GM12878 (cell line): ENCODE measurements around the gene DGKI. TPM values are rescaled to one million over a fixed set of nuclear protein-coding genes. Genes with fewer than 3 reads are reported as not detected.

ENCODE experiments used
- ATAC-seq: fragments of 200-7000 bp; cut with Tn5 transposase; 3 replicates; pipeline ENCODE4 v1.9.1; 2020; ENCODE audit warnings: mild to moderate bottlenecking, moderate library complexity
- BruUV-seq: library from RNA; stranded (reverse); fragments of 400-500 nt; replicated peaks from 2 replicates; lab custom pipeline; 2021; lab: Mats Ljungman, UMichigan
- CTCF ChIA-PET: fragments of 300-600 bp; sonication (Branson Sonifier 250); formaldehyde crosslinking; extraction: SDS; loops from one replicate; lab custom pipeline; 2021; ENCODE audit warnings: inconsistent platforms; lab: Yijun Ruan, JAX
- POLR2A ChIA-PET: fragments of 350-600 bp; formaldehyde crosslinking; extraction: SDS; loops from one replicate; lab custom pipeline; 2021; ENCODE audit warnings: inconsistent platforms; lab: Charles Lee
- RAD21 ChIA-PET: fragments of 300-600 bp; sonication (Branson Sonifier 250); formaldehyde crosslinking; loops from one replicate; lab custom pipeline; 2023; ENCODE audit warnings: antibody characterized with exemption; ENCODE audit not compliant: unreplicated experiment; lab: Charles Lee
- SMC1A ChIA-PET: fragments of 300-600 bp; sonication (Branson Sonifier 250); formaldehyde crosslinking; loops from one replicate; lab custom pipeline; 2023; ENCODE audit not compliant: unreplicated experiment, uncharacterized antibody; lab: Charles Lee
- DNase-seq: peaks from one replicate; pipeline ENCODE4 v3.0.0-alpha.2; 2011; ENCODE audit warnings: low read depth, low spot score
- FAIRE-seq: peaks from 3 replicates; lab custom pipeline; 2011; peaks lifted over from hg19 to GRCh38; lab: Jason Lieb, UNC
- H2AFZ ChIP-seq: 2 replicates; pipeline ENCODE4 v1.6.0; 2011; ENCODE audit warnings: low read depth, low read length, control low read depth; ENCODE audit not compliant: control insufficient read depth
- H3K27ac ChIP-seq: 2 replicates; pipeline ENCODE4 v1.5.1; 2011; ENCODE audit warnings: control low read depth; ENCODE audit not compliant: control insufficient read depth, insufficient read depth
- H3K27me3 ChIP-seq, 2 experiments: replicated peaks in 1 of 2; 2 replicates each; pipeline versions ENCODE4 v1.6.0 to v1.6.1; 2011; ENCODE audit warnings: low read length in 1 of 2; ENCODE audit not compliant: control insufficient read depth in 2 of 2, insufficient read depth in 2 of 2
- H3K36me3 ChIP-seq, 2 experiments: 2 replicates each; pipeline ENCODE4 v1.5.1; 2011; ENCODE audit warnings: low read length in 1 of 2; ENCODE audit not compliant: control insufficient read depth in 2 of 2, insufficient read depth in 2 of 2
- H3K4me1 ChIP-seq: 2 replicates; pipeline ENCODE4 v1.6.1; 2011; ENCODE audit warnings: mild to moderate bottlenecking, low read length, moderate library complexity, mixed read lengths; ENCODE audit not compliant: control insufficient read depth, insufficient read depth
- H3K4me2 ChIP-seq: 2 replicates; pipeline ENCODE4 v1.6.0; 2011; ENCODE audit warnings: control low read depth; ENCODE audit not compliant: control insufficient read depth, insufficient read depth
- H3K4me3 ChIP-seq: fragments of 200-600 bp; sonication (generic); 2 replicates; pipeline ENCODE4 v1.5.1; 2016
- H3K79me2 ChIP-seq: 2 replicates; pipeline ENCODE4 v1.6.0; 2011; ENCODE audit warnings: low read length; ENCODE audit not compliant: control insufficient read depth, insufficient read depth
- H3K9ac ChIP-seq: 2 replicates; pipeline ENCODE4 v1.8.0; 2011; ENCODE audit warnings: low read length, control low read depth, mixed read lengths; ENCODE audit not compliant: control insufficient read depth, insufficient read depth
- H3K9me3 ChIP-seq: replicated peaks from 3 replicates; pipeline ENCODE4 v1.5.1; 2011; ENCODE audit warnings: mild to moderate bottlenecking, low read length; ENCODE audit not compliant: control insufficient read depth, insufficient read depth
- H4K20me1 ChIP-seq: 2 replicates; pipeline ENCODE4 v1.6.0; 2011; ENCODE audit not compliant: control insufficient read depth, insufficient read depth
- CHD4 ChIP-seq: fragments of 200-600 bp; sonication (generic); IDR thresholded peaks from 2 replicates; pipeline ENCODE4 v1.6.1; 2016; ENCODE audit warnings: mild to moderate bottlenecking
- CTCF ChIP-seq, 3 experiments: IDR thresholded peaks in 2 of 3; conservative IDR thresholded peaks in 1 of 3; 2 replicates each; pipeline ENCODE4 v1.5.1; 2011; ENCODE audit warnings: low read depth in 3 of 3, low read length in 3 of 3, mild to moderate bottlenecking in 3 of 3, control low read depth in 2 of 3, moderate library complexity in 2 of 3, inconsistent platforms in 1 of 3, mixed read lengths in 1 of 3; ENCODE audit not compliant: control insufficient read depth in 2 of 3, insufficient read depth in 1 of 3; ENCODE audit errors: extremely low read depth in 1 of 3
- DPF2 ChIP-seq: fragments of 450-650 bp; IDR thresholded peaks from 2 replicates; pipeline ENCODE4 v1.6.1; 2017; ENCODE audit warnings: mild to moderate bottlenecking
- HSF1 ChIP-seq: fragments of 150-350 bp; IDR thresholded peaks from 2 replicates; pipeline ENCODE4 v1.6.1; 2014; ENCODE audit warnings: mild to moderate bottlenecking, low read depth, low read length
- KDM1A ChIP-seq: fragments of 200-600 bp; sonication (generic); IDR thresholded peaks from 2 replicates; pipeline ENCODE4 v1.6.1; 2016; ENCODE audit warnings: borderline replicate concordance
- RCOR1 ChIP-seq: conservative IDR thresholded peaks from 2 replicates; pipeline ENCODE4 v1.6.1; 2012; ENCODE audit warnings: low read depth, low read length, improper control_type of control experiment
- REST ChIP-seq: IDR thresholded peaks from 2 replicates; pipeline ENCODE4 v1.6.1; 2012; ENCODE audit warnings: mild to moderate bottlenecking, low read depth, low read length
- RFX5 ChIP-seq: IDR thresholded peaks from 2 replicates; pipeline ENCODE4 v1.6.1; 2011; ENCODE audit warnings: low read depth, low read length, improper control_type of control experiment
- SP1 ChIP-seq: IDR thresholded peaks from one replicate; pipeline ENCODE4 v1.6.1; 2011; ENCODE audit warnings: low read depth, low read length
- TBL1XR1 ChIP-seq: IDR thresholded peaks from 2 replicates; pipeline ENCODE4 v1.6.1; 2012; ENCODE audit warnings: low read depth, low read length, improper control_type of control experiment
- ZZZ3 ChIP-seq: IDR thresholded peaks from 2 replicates; pipeline ENCODE4 v1.6.1; 2011; ENCODE audit warnings: low read depth; ENCODE audit not compliant: control insufficient read depth, insufficient read length
- WGBS: methylation state at CpG from one replicate; pipeline ENCODE4 v1.1.6; 2016; ENCODE audit warnings: low lambda C conversion rate; ENCODE audit not compliant: insufficient replicate concordance, insufficient coverage; ENCODE audit errors: missing lambda C conversion rate; 5-methylcytosine and 5-hydroxymethylcytosine counted together
- in situ Hi-C: fragments of 300-500 bp; cut with MboI; formaldehyde crosslinking; loops from 9 replicates; pipeline ENCODE4 v1.14.3; 2018; ENCODE audit warnings: mixed read lengths
- intact Hi-C: fragments of 100-400 bp; cut with micrococcal nuclease; formaldehyde crosslinking; loops from one replicate; pipeline ENCODE4 v1.14.2; 2022; ENCODE audit not compliant: unreplicated experiment
- polyA plus RNA-seq, 11 experiments: library from polyadenylated mRNA; depleted of rRNA in 4 of 11; unstranded in 6 of 11; stranded (reverse) in 5 of 11; fragments of >200 nt; fragmentation: Nextera tagmentation in 4 of 11; fragmentation: Illumina TruSeq in 1 of 11; extraction: Ambion mirVana in 4 of 11; extraction: Trizol in 1 of 11; gene quantifications; 1 replicate in 1 of 11; 2 replicates in 10 of 11; pipeline versions ENCODE4 v1.2.1 to v1.2.3, GENCODE V29; 2011 to 2016; ENCODE audit warnings: inconsistent platforms in 2 of 11, missing spikeins in 2 of 11, low read depth in 1 of 11
- total RNA-seq, 4 experiments: library from RNA; depleted of rRNA in 3 of 4; stranded (reverse); fragments of >200 nt in 3 of 4; fragmentation: Illumina TruSeq in 1 of 4; extraction: Trizol in 1 of 4; gene quantifications; 2 replicates each; pipeline versions ENCODE4 v1.2.1 to v1.2.3, GENCODE V29; 2013 to 2021

Gene DGKI
- total and polyA plus RNA-seq, 10 of the 15 experiments (the other 5 are each of a cell fraction or from before 2014, with no cell fraction given), result 10.4 to 37.1 (median 22.1) TPM

GRCh38 chr7:137689761-137690160 is 157.0 kb downstream of the DGKI start (continued):
- TF ChIP-seq REST, result no peak
- TF ChIP-seq HSF1, result no peak
- TF ChIP-seq TBL1XR1, result no peak
- TF ChIP-seq CHD4, result no peak

GRCh38 chr7:137687556-137688265 is 159.1 kb downstream of the DGKI start:
- no peak for ATAC-seq
- Histone ChIP-seq H2AFZ (no peak overlapping the region), H3K9me3 (no peaks in the 10 kb centered on the region), H3K27ac (no peak overlapping the region), H3K4me1 (no peaks in the 10 kb centered on the region), H3K36me3 (no peaks in the 10 kb centered on the region), H3K4me2 (no peak overlapping the region), H3K4me3 (no peak overlapping the region), H3K9ac (no peak overlapping the region), H3K79me2 (no peaks in the 10 kb centered on the region), H3K27me3 (no peaks in the 10 kb centered on the region), H4K20me1 (no peaks in the 10 kb centered on the region)
- WGBS, result 31% methylated on average over 8 of the region's 8 CpGs
- intact Hi-C loops (no loop called here), in situ Hi-C loops (no loop called here)
- POLR2A ChIA-PET, result no interaction called here
- TF ChIP-seq CTCF (IDR thresholded peaks at IDR 0.05 in 2 of 3, conservative IDR thresholded peaks at IDR 0.05 in 1 of 3; ENCODE audit: control insufficient read depth in 2 of 3, extremely low read depth in 1 of 3, insufficient read depth in 1 of 3, low read depth in 3 of 3, low read length in 3 of 3) (no peak), ZZZ3 (no peak), RFX5 (no peak), RCOR1 (no peak), KDM1A (no peak), DPF2 (no peak), SP1 (no peak)
- CTCF ChIA-PET, result interaction anchor here (0.7 to 1.1 kb wide), 2 partner anchors 9 to 13 kb away, joined by 3 read pairs; no protein-coding TSS in a partner anchor
- FAIRE-seq, result no peak
- RAD21 ChIA-PET, result interaction anchor here (1.0 kb wide), 1 partner anchor 31 kb away, joined by 3 read pairs; no protein-coding TSS in a partner anchor
- no peak for DNase-seq
- BruUV-seq, result no TSS peak
- SMC1A ChIA-PET, result interaction anchor here (1.1 to 5.9 kb wide), 2 partner anchors 18 to 31 kb away, joined by 4 to 63 read pairs; no protein-coding TSS in a partner anchor
